K562 (cell line): Measurements from ENCODE around the gene LRP1B.

Experiments used
- CTCF ChIP-seq, 3 experiments: IDR thresholded peaks in 2 of 3; conservative IDR thresholded peaks in 1 of 3; 2 replicates each; pipeline ENCODE4 v1.5.1; 2011 to 2012; ENCODE audit warnings: low read length in 3 of 3, mild to moderate bottlenecking in 3 of 3, control low read depth in 2 of 3, improper control_type of control experiment in 1 of 3, inconsistent platforms in 1 of 3, low read depth in 1 of 3, mixed read lengths in 1 of 3, moderate library complexity in 1 of 3; ENCODE audit not compliant: insufficient read depth in 2 of 3
- GABPA ChIP-seq: fragments of 200-800 bp; sonication (Bioruptor generic); conservative IDR thresholded peaks from 2 replicates; pipeline ENCODE4 v1.6.1; 2016; ENCODE audit warnings: low read depth, missing genetic modification characterization, missing compliant biosample characterization
- USF2 ChIP-seq: sonication (generic); formaldehyde crosslinking; IDR thresholded peaks from 2 replicates; pipeline ENCODE4 v1.5.0; 2020; ENCODE audit warnings: missing genetic modification reagents
- ZNF274 ChIP-seq: IDR thresholded peaks from 2 replicates; pipeline ENCODE4 v1.6.1; 2011; ENCODE audit warnings: low read depth, mild to moderate bottlenecking, low read length, moderate library complexity, borderline replicate concordance

GRCh38 chr2:140201572-140201971 lies 1929.2 kb downstream of the LRP1B start:
- TF ChIP-seq CTCF (IDR thresholded peaks at IDR 0.05 in 2 of 3, conservative IDR thresholded peaks at IDR 0.05 in 1 of 3; ENCODE audit: insufficient read depth in 2 of 3, low read depth in 1 of 3, low read length in 3 of 3) (no peak), GABPA (no peak), USF2 (CRISPR knock-in tag) (no peak), ZNF274 (no peak)
